HUES64 (cell line): ENCODE results near the gene IL20RB.
"Not testable (repeated sequence)": the region's sequence is repeated elsewhere in the genome, so short reads cannot be mapped to it uniquely, and the experiment has no call there.

ENCODE experiments used
- H3K27ac ChIP-seq: 2 replicates; pipeline ENCODE4 v1.7.0; 2013; ENCODE audit warnings: low read depth, low read length, inconsistent platforms
- H3K27me3 ChIP-seq: 2 replicates; pipeline ENCODE4 v1.6.1; 2013; ENCODE audit warnings: mild to moderate bottlenecking, low read length; ENCODE audit not compliant: insufficient read depth
- H3K36me3 ChIP-seq: 2 replicates; pipeline ENCODE4 v1.6.1; 2013; ENCODE audit warnings: mild to moderate bottlenecking, low read length; ENCODE audit not compliant: insufficient read depth
- H3K4me1 ChIP-seq: 2 replicates; pipeline ENCODE4 v1.6.1; 2013; ENCODE audit warnings: mild to moderate bottlenecking, low read length, moderate library complexity; ENCODE audit not compliant: insufficient read depth
- H3K4me3 ChIP-seq: 2 replicates; pipeline ENCODE4 v1.5.1; 2013; ENCODE audit warnings: mild to moderate bottlenecking, low read length, moderate library complexity
- H3K9ac ChIP-seq: 2 replicates; pipeline ENCODE4 v1.6.1; 2013; ENCODE audit warnings: mild to moderate bottlenecking, low read depth, low read length
- H3K9me3 ChIP-seq: 2 replicates; pipeline ENCODE4 v1.6.1; 2013; ENCODE audit warnings: low read depth, low read length; ENCODE audit not compliant: insufficient read depth
- WGBS: fragments of 150-250, 120-280 bp; methylation state at CpG from one replicate; pipeline ENCODE4 v1.1.7; 2013; ENCODE audit warnings: missing lambda C conversion rate; 5-methylcytosine and 5-hydroxymethylcytosine counted together

The IL20RB gene

DNA sequence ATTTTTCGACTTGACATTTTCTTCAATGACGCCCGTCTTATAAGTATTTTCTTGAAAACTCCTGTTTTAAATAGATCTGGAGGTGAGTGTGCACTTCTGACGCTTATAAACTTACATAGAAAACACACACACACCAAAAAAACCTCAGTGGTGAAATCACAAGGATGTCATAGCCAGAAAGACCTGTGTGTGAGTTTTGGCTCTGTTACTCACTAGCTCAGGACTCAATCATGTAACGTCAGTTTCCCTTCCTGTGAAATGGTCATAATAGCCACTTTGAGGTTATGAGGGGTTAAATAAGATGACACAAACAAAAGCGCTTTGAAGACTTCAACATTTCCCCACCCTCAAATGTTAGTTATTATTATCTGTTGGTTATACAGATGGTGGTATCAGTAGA, 1.8 kb downstream of the IL20RB start:
- Histone ChIP-seq H3K27me3 (no peaks in the 10 kb centered on the region), H3K36me3 (no peaks in the 10 kb centered on the region), H3K9ac (no peak overlapping the region), H3K4me3 (no peak overlapping the region), H3K9me3 (no peaks in the 10 kb centered on the region), H3K4me1 (peaks cover 24% of the 10 kb centered on the region; the same call in 1 of the 2 replicates), H3K27ac (no peak overlapping the region)
- 92% methylated on average over 5 of the region's 6 CpGs for WGBS

DNA sequence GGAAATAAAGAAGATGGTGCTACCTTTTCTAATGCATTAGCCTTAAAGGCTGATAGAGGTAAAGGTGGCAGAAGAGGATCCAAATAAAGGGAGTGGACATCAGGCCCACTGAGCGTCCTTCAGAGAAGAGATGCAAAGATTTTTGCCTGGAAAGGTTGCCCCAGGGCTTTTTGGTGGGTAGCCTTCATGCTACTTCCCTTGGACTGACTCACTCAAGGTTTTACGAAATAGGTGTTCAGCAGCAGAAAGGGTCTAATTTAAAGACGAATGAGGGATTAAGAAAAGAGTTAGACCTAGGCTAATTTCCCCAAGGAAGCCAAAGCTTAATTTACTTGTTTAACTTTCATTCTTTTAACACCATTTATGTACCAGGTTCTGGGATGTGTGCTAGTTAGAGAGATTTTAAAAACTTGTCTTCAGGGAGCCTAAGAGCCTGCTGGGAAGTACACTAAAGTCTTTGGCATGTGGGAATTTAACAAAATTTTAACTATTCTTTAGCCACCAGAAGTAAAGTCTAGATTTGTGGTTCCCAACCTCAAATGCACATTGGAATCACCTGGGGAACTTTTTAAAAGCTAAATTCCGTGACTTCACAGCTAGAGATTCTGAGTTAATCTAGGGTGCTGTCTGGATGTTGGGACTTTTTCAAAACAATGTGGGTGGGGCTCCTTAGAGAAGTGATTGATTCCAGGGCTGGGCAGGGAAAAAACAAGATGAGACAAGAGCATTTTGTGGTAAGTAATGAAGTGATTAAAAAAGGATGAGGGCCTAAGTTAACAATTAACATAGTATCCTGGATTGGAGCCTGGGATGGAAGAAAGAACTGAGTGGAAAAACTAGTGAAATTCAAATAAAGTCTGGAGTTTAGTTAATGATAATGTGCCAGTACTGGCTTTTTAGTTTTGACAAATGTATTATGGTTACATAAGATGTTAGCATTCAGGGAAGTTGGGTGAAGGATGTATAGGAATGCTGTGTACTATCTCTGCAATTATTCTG, 3.4 kb downstream of the IL20RB start:
- Histone ChIP-seq H3K4me3 (no peak overlapping the region), H3K4me1 (peaks cover 14% of the 10 kb centered on the region; the same call in 1 of the 2 replicates), H3K27ac (no peak overlapping the region; the same call in 1 of the 2 replicates), H3K36me3 (no peaks in the 10 kb centered on the region), H3K9me3 (no peaks in the 10 kb centered on the region), H3K9ac (no peak overlapping the region), H3K27me3 (no peaks in the 10 kb centered on the region)
- 79% methylated on average over 4 of the region's 4 CpGs for WGBS

- no peaks in the 10 kb centered on the region for H3K9me3 ChIP-seq
- H3K9ac ChIP-seq, result no peak overlapping the region
- no peaks in the 10 kb centered on the region for H3K27me3 ChIP-seq
- 89% methylated on average over 1 of the region's 1 CpG for WGBS
- no peak overlapping the region for H3K27ac ChIP-seq
- no peak overlapping the region for H3K4me3 ChIP-seq
- peaks cover 10% of the 10 kb centered on the region; the same call in 1 of the 2 replicates for H3K4me1 ChIP-seq
- H3K36me3 ChIP-seq, result no peaks in the 10 kb centered on the region
These were observed 5.1 kb downstream of the IL20RB start for GRCh38 chr3:136962927-136963326.

DNA sequence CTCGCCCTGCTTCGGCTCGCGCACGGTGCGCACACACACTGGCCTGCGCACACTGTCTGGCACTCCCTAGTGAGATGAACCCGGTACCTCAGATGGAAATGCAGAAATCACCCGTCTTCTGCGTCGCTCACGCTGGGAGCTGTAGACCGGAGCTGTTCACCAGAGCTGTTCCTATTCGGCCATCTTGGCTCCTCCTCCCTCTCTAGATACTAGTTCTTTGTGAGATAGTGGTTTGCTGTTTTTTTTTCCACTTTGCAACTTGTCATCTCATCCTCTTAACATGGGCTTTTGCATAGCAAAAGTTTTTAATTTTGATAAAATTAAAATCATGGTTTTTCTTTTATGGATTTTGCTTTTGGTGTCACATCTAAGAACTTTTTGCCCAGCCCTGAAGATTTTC, 11.8 kb downstream of the IL20RB start:
- not testable (repeated sequence) for H3K27ac ChIP-seq, H3K9me3 ChIP-seq, H3K36me3 ChIP-seq, H3K27me3 ChIP-seq, H3K4me1 ChIP-seq
- Histone ChIP-seq H3K4me3 (peak overlapping the region; percentile 48), H3K9ac (peak overlapping the region; percentile 66)
- WGBS, result 40% methylated on average over 1 of the region's 14 CpGs

- Histone ChIP-seq H3K27ac (no peak overlapping the region), H3K27me3 (no peaks in the 10 kb centered on the region), H3K4me3 (no peak overlapping the region), H3K4me1 (peaks cover 2% of the 10 kb centered on the region; the same call in 1 of the 2 replicates), H3K9me3 (0 out of 2 replicates have a peak, but pooled peaks cover 7% of the 10 kb centered on the region), H3K36me3 (no peaks in the 10 kb centered on the region), H3K9ac (no peak overlapping the region)
- WGBS, result 97% methylated on average over 4 of the region's 4 CpGs
These were observed 15.6 kb downstream of the IL20RB start for GRCh38 chr3:136973352-136973751.

DNA sequence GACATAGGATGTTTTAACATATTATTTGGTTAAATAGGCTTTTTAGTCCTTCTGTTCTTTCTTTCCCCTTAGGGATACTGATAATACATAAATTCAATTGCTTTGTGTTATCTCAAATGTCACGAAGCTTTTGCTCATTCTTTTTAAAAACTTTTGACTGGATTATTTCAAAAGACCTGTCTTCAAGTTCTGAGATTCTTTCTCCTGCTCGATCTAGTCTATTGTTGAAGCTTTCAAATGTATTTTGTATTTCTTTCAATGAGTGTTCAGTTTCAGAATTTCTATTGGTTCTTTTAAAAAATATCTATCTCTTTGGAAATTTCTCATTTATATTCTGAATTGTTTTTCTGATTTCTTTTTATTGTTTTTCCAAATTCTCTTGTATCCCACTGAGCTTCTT, 16.9 kb downstream of the IL20RB start:
- Histone ChIP-seq H3K4me3 (no peak overlapping the region), H3K9ac (no peak overlapping the region), H3K4me1 (peaks cover under 1% of the 10 kb centered on the region; the same call in 1 of the 2 replicates), H3K27ac (no peak overlapping the region), H3K36me3 (no peaks in the 10 kb centered on the region), H3K27me3 (no peaks in the 10 kb centered on the region), H3K9me3 (0 out of 2 replicates have a peak, but pooled peaks cover 6% of the 10 kb centered on the region)
- WGBS, result 57% methylated on average over 2 of the region's 2 CpGs

DNA sequence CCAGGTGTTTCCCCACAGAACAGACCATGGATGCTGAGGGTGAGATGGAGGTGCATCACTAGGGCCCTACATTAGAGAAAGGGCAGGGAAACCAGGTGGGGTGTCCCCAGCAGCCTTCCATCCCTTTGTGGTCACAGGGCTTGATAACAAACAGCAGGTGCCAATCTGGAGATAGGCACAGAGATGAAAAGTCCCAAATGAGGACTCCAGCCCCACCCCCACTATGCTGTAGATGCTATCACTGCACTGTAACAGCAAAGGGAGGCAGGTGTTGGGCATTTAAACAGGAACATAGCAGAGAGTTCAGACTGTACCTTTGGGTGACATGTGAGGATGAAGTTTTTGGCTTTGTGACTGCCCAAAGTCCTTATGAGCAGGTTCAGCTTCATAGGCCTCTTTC, 21.4 kb downstream of the IL20RB start:
- Histone ChIP-seq H3K36me3 (no peaks in the 10 kb centered on the region), H3K9ac (no peak overlapping the region), H3K4me1 (no peaks in the 10 kb centered on the region), H3K27ac (no peak overlapping the region), H3K9me3 (no peaks in the 10 kb centered on the region), H3K4me3 (no peak overlapping the region), H3K27me3 (no peaks in the 10 kb centered on the region)

- H3K36me3 ChIP-seq, result no peaks in the 10 kb centered on the region
- no peaks in the 10 kb centered on the region for H3K4me1 ChIP-seq
- H3K27ac ChIP-seq, result no peak overlapping the region
- WGBS, result 84% methylated on average over 3 of the region's 3 CpGs
- H3K9ac ChIP-seq, result no peak overlapping the region
- H3K27me3 ChIP-seq, result no peaks in the 10 kb centered on the region
- H3K4me3 ChIP-seq, result no peak overlapping the region
- H3K9me3 ChIP-seq, result no peaks in the 10 kb centered on the region
These were observed 21.9 kb downstream of the IL20RB start for GRCh38 chr3:136979684-136980083.

GRCh38 chr3:136982033-136982432, 24.2 kb downstream of the IL20RB start:
- no peak overlapping the region for H3K9ac ChIP-seq
- H3K4me1 ChIP-seq, result no peaks in the 10 kb centered on the region
- H3K27me3 ChIP-seq, result no peaks in the 10 kb centered on the region
- peaks cover 4% of the 10 kb centered on the region; the same call in 1 of the 2 replicates for H3K9me3 ChIP-seq
- WGBS, result 92% methylated on average over 5 of the region's 5 CpGs
- no peak overlapping the region for H3K27ac ChIP-seq
- H3K4me3 ChIP-seq, result no peak overlapping the region
- no peaks in the 10 kb centered on the region for H3K36me3 ChIP-seq

DNA sequence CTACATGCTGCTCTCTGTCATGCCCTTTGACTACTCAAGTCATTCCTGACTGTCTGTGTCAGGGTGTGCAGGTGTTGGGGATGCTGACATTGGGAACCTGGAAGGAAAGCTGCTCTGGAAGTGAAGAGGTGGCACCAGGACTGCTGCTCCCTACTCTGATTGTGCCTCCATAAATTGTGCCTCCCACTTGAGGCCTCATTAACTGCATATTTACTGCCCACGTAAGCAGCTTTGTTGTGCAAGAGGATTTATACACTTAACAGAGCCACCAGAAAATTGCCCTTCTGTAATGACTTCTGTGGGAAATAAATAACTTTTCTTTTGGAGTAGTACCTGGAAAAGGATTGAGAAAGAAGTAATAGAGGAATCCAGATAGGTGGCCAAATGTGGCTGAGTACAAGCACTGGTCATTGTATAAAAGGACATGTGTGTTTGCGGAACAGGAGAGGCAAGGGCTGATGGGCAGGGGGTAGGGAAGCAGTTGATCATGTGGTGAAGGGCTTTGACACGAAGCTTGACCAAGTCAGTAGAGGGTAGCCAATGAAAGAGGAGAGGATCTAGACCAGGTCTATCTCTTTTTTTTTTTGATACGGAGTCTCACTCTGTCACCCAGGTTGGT, 24.8 kb downstream of the IL20RB start:
- no peaks in the 10 kb centered on the region for H3K27me3 ChIP-seq
- no peak overlapping the region for H3K4me3 ChIP-seq
- 92% methylated on average over 4 of the region's 4 CpGs for WGBS
- H3K9ac ChIP-seq, result no peak overlapping the region
- H3K36me3 ChIP-seq, result no peaks in the 10 kb centered on the region
- H3K4me1 ChIP-seq, result no peaks in the 10 kb centered on the region
- peaks cover 4% of the 10 kb centered on the region; the same call in 1 of the 2 replicates for H3K9me3 ChIP-seq
- no peak overlapping the region for H3K27ac ChIP-seq

- Histone ChIP-seq H3K36me3 (no peaks in the 10 kb centered on the region), H3K27me3 (no peaks in the 10 kb centered on the region), H3K9ac (no peak overlapping the region), H3K4me1 (no peaks in the 10 kb centered on the region), H3K27ac (no peak overlapping the region), H3K9me3 (peaks cover 9% of the 10 kb centered on the region; the same call in 1 of the 2 replicates), H3K4me3 (no peak overlapping the region)
- WGBS, result 93% methylated on average over 3 of the region's 3 CpGs
These were observed 27.1 kb downstream of the IL20RB start for GRCh38 chr3:136984837-136985236.
